GM18909 (cell line): ENCODE measurements around the gene YTHDC1.
"Not testable (repeated sequence)": the region's sequence is repeated elsewhere in the genome, so short reads cannot be mapped to it uniquely, and the experiment has no call there.

ENCODE experiments used
- ATAC-seq: cut with Tn5 transposase; IDR thresholded peaks from one replicate; pipeline ENCODE4 v1.9.1; 2021; ENCODE audit warnings: mild to moderate bottlenecking; ENCODE audit not compliant: unreplicated experiment, poor library complexity

The YTHDC1 gene

DNA sequence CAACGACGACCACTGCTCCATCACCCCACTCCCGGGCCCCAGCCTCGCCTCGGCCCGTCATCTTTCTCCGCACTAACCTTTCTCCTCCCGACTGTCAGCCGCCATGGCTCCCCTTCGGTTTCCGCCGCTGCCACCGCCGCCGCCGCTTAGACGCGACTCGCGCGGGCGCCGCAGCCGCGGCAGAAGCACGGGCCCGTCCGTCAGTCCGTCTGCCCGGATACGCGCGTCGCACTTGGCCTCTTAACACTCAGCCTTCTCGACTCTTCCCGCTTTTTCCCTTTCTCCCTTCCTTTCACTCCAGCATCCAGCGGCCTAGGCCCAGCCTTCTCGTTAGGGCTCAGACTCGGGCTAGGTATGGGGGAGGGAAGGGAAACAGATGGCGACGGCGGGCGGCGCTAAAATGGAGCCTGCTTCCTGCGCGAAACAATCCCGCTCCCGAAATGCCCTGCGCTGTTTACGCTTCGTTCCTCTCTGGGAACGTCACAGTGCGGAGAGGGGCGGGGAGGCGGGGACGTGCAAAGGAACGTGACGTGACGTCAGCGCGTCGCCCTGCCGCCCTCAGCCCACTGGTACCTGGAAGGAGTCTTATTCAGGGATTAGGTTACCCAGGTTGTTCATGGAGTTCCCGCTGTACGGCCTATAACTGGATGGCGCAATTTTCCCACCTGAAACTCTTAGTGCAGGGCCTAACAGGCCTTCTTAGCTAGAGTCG lies at the start of gene YTHDC1:
TSS of gene YTHDC1 (minus strand) at position 442 of the 712 bp plus-strand sequence. CDS start at position 105, 337 bp downstream.
- ATAC-seq, result peak; percentile 97

- ATAC-seq, result no peak
Observed at GRCh38 chr4:68399306-68399705, 49.4 kb upstream of the YTHDC1 start.

DNA sequence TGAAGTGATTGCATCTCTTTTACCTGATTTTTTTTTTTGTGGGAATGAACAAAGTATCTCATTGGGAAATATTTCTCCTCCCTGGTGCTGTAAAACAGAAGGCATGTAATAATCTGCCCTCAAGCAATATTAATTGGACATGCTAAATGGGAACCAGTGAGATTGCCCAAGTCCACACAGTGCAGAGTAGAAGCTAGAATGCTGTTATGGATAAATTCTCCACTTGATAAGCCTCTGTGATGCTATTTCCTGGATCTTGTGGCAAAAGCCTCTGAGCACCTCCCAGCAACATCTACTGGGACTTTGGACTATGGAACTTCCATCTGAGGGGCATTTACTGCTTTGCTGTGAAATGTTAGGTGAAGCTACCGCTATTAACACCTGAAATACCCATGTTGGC lies 46.9 kb upstream of the YTHDC1 start:
- ATAC-seq, result no peak

GRCh38 chr4:68391436-68391835 lies 41.5 kb upstream of the YTHDC1 start:
- ATAC-seq, result no peak

GRCh38 chr4:68390205-68390935 lies 40.5 kb upstream of the YTHDC1 start:
- no peak for ATAC-seq

DNA sequence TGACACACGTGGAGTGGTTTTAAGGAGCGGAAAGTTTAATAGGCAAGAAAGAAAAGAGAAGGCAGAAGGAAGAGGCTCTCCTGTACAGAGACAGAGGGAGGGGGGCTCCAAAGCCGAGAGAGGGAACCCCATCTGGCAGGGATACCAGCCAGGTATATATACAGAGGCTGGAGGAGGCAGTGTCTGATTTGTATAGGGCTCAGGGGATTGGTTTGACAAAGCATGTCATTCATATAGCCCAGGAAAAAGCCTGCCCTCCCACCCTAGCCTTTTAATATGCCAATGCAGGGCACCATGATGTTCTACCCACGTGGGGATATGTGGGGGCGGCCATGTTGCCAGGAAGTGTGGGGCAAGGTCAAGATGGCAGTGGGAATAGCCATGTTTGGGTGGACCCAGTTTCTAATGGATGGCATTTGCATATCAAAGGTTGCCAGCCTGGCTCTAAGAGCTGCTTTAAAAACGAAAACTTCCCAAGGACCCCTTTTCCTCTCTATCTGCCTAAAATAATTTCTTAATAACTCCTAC lies 39.6 kb upstream of the YTHDC1 start:
- not testable (repeated sequence) for ATAC-seq

DNA sequence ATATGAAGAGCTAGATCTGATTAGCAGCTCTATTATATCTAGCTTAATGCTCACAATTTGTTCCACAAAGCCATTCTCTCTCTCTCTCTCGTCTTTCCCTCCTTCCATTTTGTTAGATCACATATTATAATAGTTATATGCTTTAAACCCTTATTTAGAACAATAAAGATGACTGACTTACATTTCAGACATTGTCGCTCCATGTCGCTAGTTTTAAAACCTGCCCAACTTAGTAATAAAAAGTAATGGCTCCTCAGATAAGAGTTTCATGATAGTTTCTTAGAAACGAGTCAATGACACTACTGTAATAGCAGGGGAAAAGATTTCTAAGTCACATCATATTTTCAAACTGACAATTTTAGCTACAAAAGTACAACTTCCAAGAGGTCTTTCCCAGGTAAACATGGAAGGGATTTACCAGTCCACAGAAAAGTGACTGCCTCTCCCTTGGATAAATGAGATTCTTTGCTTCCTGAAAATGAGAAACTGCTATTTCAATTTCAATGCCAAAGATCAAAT lies 38.5 kb upstream of the YTHDC1 start:
- no peak for ATAC-seq

GRCh38 chr4:68385267-68385666 lies 35.4 kb upstream of the YTHDC1 start:
- ATAC-seq, result no peak

DNA sequence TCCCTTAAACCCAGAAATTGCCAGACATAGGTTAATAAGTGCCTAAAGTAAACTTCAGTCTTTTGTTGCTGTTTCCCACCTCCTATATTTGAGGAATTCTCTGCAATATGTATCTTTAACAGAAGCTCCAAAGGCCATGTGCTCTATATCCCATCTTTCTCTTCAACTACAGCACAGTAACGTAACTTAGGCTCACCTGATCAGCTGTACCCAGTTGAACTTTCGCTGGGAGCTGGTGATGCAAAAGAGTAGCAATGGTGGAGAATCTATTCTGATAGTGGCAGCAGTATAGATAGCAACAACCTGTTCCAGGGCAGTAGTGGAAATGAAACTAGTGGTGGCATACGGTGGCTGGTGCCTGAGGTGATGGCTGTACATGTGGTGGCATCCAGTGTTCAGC lies 33.2 kb upstream of the YTHDC1 start:
- ATAC-seq, result no peak

DNA sequence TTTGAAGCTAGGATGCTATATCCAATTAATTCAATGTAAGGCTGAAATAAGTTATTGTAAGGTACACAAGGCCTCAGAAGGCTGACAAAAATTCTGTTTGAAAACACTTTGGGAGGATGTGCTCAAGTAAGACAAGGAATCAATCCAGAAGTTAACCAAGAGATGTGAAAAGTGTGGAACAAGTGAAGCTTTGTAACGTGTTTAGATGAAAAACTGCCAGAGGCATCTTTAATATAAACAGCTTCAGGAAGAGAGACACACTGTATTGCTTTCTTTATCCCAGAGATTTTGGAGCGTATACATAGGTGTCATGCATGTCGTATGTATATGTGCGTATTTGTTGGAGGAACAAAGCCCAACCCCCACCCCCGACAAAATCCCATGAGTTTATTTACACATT lies 28.3 kb upstream of the YTHDC1 start:
- no peak for ATAC-seq

DNA sequence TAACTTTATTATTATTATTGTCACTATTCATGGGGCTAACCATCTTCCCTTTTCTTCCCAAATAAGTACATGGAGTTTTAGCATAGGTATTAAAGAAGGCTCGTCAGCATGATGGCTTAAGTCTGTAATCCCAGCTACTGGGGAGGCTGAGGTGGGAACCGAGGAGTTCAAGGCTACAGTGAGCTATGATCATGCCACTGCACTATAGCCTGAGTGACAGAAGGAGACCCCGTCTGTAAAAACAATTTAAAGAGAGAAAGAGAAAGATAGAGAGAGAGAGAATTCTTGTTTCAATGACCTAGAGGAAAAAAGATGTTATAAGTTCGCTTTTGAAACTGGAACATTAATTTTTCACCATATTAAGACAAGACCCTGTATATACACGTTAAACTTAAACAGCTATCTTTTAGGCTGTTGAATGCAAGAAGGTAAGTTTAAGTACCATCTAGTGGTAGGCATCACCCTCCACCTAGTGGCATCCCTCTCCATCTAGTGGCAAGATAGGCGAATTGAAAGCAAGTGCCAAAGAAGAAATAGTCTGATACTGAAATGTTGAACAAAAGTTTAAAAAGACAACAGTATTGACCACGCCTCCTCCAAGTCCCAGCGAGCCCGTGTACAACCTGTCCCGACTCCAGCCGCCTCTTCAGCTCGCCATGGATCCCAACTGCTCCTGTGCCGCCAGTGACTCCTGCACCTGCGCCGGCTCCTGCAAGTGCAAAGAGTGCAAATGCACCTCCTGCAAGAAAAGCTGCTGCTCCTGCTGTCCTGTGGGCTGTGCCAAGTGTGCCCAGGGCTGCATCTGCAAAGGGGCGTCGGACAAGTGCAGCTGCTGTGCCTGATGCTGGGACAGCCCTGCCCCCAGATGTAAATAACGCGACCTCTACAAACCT lies 26.0 kb upstream of the YTHDC1 start:
- ATAC-seq, result peak; percentile 85

GRCh38 chr4:68373513-68373912 lies 23.6 kb upstream of the YTHDC1 start:
- peak; percentile 90 for ATAC-seq

GRCh38 chr4:68372588-68372987 lies 22.7 kb upstream of the YTHDC1 start:
- no peak for ATAC-seq

- no peak for ATAC-seq
Observed at GRCh38 chr4:68369142-68369805, 19.4 kb upstream of the YTHDC1 start.

DNA sequence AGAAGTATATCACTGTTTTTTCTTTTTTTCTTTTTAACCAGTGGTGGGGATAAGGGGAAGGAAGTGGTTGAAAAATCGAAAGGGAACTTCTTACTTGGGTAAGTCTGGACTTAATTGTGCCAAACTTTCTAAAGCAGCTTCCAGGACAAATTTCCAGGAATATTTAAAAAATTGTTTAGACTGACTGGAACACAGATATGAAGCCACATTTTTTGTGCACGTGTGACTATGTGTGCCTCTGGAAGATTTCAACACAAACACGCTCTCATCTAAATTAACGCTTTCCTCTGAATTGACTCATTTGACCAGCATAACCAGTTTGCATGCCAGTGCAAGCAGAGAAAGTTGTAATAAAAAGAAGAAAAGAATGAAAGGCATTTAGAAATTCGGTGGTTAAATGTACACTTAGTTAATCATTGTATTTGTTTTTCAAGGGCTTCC lies 18.8 kb upstream of the YTHDC1 start:
- ATAC-seq, result no peak

- no peak for ATAC-seq
Observed at GRCh38 chr4:68367835-68368234, 17.9 kb upstream of the YTHDC1 start.

GRCh38 chr4:68366600-68366999 lies 16.7 kb upstream of the YTHDC1 start:
- ATAC-seq, result no peak

DNA sequence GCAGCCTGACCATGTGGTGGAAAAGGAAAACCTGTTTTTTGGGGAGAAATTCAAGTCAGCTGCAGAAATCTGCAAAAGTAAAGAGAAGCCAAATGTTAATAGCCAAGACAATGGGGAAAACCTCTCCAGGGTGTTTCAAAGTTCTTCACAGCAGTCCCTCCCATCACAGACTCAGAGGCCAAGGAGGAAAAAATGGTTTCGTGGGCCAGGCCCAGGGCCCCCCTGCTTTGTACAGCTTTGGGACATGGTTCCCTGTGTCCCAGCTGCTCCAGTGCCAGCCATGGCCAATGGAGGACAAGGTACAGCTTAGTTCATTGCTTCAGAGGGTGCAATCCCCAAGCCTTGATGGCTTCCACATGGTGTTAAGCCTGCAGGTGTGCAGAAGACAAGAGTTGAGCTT lies 15.2 kb upstream of the YTHDC1 start:
- ATAC-seq, result no peak

DNA sequence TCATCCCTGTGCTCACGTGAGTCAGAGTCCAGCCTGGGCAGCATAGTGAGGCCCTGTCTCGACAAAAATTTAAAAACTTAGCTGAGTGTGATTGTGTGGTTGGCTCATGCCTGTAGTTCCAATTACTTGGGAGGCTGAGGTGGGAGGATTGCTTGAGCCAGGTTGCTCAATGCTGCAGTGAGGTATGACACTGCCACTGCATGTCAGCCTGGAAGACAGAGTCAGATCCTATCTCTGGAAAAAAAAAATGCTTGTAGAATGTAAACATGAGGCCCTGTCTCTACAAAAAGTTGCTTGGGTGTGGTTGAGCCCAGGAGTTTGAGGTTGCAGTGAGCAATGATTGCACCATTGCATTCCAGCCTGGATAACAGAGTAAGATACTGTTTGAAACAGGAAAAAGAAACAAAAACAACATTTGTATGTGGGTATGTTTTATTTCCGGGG lies 11.3 kb upstream of the YTHDC1 start:
- ATAC-seq, result no peak
